ENCODE data around the gene COBL. TPM values are rescaled to one million over a fixed set of nuclear protein-coding genes. Genes with fewer than 3 reads are reported as not detected.

COBL gene
- total RNA-seq, 1 donor from 2014 or later = not detected

DNA sequence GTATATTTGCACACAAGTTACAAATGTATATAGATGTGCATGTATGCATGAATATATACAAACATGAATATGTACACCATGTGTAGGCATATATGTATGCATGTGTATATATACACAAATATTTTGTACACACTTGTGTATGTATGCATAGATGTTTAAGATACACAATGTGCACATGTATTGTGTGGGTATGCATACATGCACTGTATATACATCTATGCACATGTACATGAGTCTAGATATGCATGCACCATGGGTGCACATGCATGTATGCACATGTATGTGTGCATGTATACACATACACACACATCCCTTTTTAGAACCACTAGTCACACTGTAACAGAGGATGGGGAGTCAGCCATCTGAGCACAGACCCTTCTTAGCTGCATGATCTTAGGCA is 249.4 kb downstream of the COBL start:
- Mint-ChIP-seq H3K27ac (ENCODE audit: unreplicated experiment) (no peak overlapping the region), H3K9me3 (ENCODE audit: unreplicated experiment) (peaks cover 4% of the 10 kb centered on the region), H3K27me3 (ENCODE audit: unreplicated experiment) (no peaks in the 10 kb centered on the region), H3K36me3 (ENCODE audit: unreplicated experiment) (no peaks in the 10 kb centered on the region), H3K4me1 (ENCODE audit: unreplicated experiment) (peaks cover 2% of the 10 kb centered on the region), H3K4me3 (ENCODE audit: unreplicated experiment) (no peak overlapping the region)
- TF ChIP-seq, protein P1, sequence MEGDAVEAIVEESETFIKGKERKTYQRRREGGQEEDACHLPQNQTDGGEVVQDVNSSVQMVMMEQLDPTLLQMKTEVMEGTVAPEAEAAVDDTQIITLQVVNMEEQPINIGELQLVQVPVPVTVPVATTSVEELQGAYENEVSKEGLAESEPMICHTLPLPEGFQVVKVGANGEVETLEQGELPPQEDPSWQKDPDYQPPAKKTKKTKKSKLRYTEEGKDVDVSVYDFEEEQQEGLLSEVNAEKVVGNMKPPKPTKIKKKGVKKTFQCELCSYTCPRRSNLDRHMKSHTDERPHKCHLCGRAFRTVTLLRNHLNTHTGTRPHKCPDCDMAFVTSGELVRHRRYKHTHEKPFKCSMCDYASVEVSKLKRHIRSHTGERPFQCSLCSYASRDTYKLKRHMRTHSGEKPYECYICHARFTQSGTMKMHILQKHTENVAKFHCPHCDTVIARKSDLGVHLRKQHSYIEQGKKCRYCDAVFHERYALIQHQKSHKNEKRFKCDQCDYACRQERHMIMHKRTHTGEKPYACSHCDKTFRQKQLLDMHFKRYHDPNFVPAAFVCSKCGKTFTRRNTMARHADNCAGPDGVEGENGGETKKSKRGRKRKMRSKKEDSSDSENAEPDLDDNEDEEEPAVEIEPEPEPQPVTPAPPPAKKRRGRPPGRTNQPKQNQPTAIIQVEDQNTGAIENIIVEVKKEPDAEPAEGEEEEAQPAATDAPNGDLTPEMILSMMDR (IDR thresholded peaks at IDR 0.05) = no peak
- DNase-seq (ENCODE audit: extremely low spot score, unreplicated experiment) = no peak

GRCh38 chr7:51066405-51066882 is 250.2 kb downstream of the COBL start:
- TF ChIP-seq, protein P1 (IDR thresholded peaks at IDR 0.05) = no peak
- Mint-ChIP-seq H3K27me3 (ENCODE audit: unreplicated experiment) (no peaks in the 10 kb centered on the region), H3K36me3 (ENCODE audit: unreplicated experiment) (no peaks in the 10 kb centered on the region), H3K27ac (ENCODE audit: unreplicated experiment) (no peak overlapping the region), H3K9me3 (ENCODE audit: unreplicated experiment) (peaks cover 4% of the 10 kb centered on the region), H3K4me1 (ENCODE audit: unreplicated experiment) (peaks cover 2% of the 10 kb centered on the region), H3K4me3 (ENCODE audit: unreplicated experiment) (no peak overlapping the region)
- DNase-seq (ENCODE audit: extremely low spot score, unreplicated experiment) = no peak

DNA sequence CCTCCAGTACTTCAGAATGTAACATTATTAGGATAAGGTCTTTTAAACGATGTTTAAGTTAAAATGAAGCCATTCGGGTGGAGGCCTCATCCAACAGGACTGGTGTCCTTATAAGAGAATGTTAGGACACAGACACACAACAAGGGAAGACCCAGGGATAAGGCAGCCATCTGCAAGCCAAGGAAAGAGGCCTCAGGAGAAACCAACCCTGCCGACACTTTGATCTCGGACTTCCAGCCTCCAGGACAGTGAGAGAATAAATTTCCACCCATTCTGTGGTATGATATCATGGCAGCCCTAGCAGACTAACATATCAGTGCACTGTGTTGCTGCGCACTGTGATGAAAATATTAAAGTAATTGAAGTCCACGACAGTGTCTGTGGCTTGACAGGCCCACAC is 250.8 kb downstream of the COBL start:
- Mint-ChIP-seq H3K27ac (ENCODE audit: unreplicated experiment) (no peak overlapping the region), H3K9me3 (ENCODE audit: unreplicated experiment) (peaks cover 4% of the 10 kb centered on the region), H3K4me1 (ENCODE audit: unreplicated experiment) (peaks cover 2% of the 10 kb centered on the region), H3K36me3 (ENCODE audit: unreplicated experiment) (no peaks in the 10 kb centered on the region), H3K4me3 (ENCODE audit: unreplicated experiment) (no peak overlapping the region), H3K27me3 (ENCODE audit: unreplicated experiment) (no peaks in the 10 kb centered on the region)
- no peak for DNase-seq (ENCODE audit: extremely low spot score, unreplicated experiment)
- TF ChIP-seq, protein P1 (IDR thresholded peaks at IDR 0.05) = no peak

GRCh38 chr7:51064688-51065087 is 251.9 kb downstream of the COBL start:
- TF ChIP-seq, protein P1 (IDR thresholded peaks at IDR 0.05) = no peak

GRCh38 chr7:51062222-51062987 is 254.2 kb downstream of the COBL start:
- TF ChIP-seq, protein P1 (IDR thresholded peaks at IDR 0.05) = no peak
- Mint-ChIP-seq H3K36me3 (ENCODE audit: unreplicated experiment) (no peaks in the 10 kb centered on the region), H3K27ac (ENCODE audit: unreplicated experiment) (no peak overlapping the region), H3K9me3 (ENCODE audit: unreplicated experiment) (peaks cover 4% of the 10 kb centered on the region), H3K4me1 (ENCODE audit: unreplicated experiment) (no peaks in the 10 kb centered on the region), H3K4me3 (ENCODE audit: unreplicated experiment) (no peak overlapping the region), H3K27me3 (ENCODE audit: unreplicated experiment) (no peaks in the 10 kb centered on the region)
- DNase-seq (ENCODE audit: extremely low spot score, unreplicated experiment) = peak; percentile 68

More at GRCh38 chr7:51064688-51065087, 251.9 kb downstream of the COBL start:
- Mint-ChIP-seq H3K27ac (ENCODE audit: unreplicated experiment) (no peak overlapping the region), H3K27me3 (ENCODE audit: unreplicated experiment) (no peaks in the 10 kb centered on the region), H3K4me3 (ENCODE audit: unreplicated experiment) (no peak overlapping the region), H3K36me3 (ENCODE audit: unreplicated experiment) (no peaks in the 10 kb centered on the region), H3K4me1 (ENCODE audit: unreplicated experiment) (peaks cover 1% of the 10 kb centered on the region), H3K9me3 (ENCODE audit: unreplicated experiment) (peaks cover 4% of the 10 kb centered on the region)
- no peak for DNase-seq (ENCODE audit: extremely low spot score, unreplicated experiment)

All from osteocyte (in vitro differentiated cells).